ENCODE measurements around the gene BTG1.

DNA sequence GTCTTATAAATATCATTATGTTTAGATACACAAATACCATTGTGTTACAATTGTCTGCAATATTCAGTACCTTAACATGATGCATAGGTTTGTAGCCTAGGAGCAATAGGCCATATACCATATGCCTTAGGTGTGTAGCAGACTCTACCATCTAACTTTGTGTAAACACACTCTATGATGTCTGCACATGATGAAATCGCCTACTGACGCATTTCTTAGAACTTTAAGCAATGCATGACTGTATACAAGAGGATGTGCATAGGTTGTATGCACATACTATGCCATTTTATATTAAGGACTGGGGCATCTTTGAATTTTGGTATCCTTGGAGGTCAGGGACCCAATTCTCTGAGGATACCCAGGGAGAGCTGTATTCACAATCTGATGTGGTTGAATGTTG lies 10.1 kb upstream of the BTG1 start:
- TF ChIP-seq POLR2A (IDR thresholded peaks at IDR 0.05; ENCODE audit: low read length) = no peak
- TF ChIP-seq GATA1 (IDR thresholded peaks at IDR 0.05; ENCODE audit: low read depth, low read length) = no peak

Data from erythroblast (primary cell).